ENCODE data around the gene TSPAN33.

DNA sequence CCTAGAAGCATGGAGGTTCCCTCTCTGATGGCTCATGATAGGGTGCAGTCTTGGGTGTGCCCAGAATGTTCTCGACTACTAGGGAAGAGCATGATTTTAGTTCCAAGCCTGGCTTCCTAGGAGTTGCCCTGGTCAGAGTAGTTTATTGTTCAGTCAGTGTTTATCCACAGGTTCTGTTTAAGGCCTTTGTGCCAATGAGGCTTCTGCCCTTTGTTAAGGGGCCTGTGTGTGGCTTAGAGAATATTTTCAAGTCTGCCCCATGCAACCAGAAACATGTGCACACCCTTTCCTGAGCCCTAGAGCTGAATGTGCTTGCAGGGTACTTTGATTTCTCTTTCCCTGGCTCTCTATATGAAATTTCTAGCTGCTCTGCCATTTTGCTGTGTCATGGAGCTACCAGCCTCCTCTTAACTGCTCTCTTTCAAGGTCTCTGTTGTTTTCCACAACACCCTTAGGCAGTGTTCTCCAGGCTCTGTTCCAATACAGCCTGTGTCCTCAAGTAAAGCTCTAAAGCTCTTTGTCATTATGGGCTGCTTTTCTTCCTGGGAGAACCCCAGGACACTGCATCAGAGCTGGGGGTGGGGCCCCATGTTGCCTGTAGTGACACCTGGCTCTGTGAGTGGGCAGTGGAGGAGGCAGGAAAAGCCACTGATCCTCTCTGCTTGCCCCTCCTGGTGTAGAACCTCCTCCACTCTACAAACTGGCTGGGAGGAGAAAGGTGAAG is 34.1 kb upstream of the TSPAN33 start:
- TF ChIP-seq CTCF (optimal IDR thresholded peaks at IDR 0.05 in 1 of 3, IDR thresholded peaks at IDR 0.05 in 1 of 3, conservative IDR thresholded peaks at IDR 0.05 in 1 of 3; ENCODE audit: extremely low read depth in 1 of 3, insufficient read depth in 2 of 3, low read length in 3 of 3) (no peak), EZH2 (IDR thresholded peaks at IDR 0.05; ENCODE audit: low read length) (no peak)

All from keratinocyte (primary cell).